PC-3 (cell line): ENCODE results near the gene AOPEP.

Source experiments
- EZH2 ChIP-seq: fragments of 300-600 bp; sonication (generic); IDR thresholded peaks from one replicate; pipeline ENCODE4 v1.6.1; 2017; ENCODE audit warnings: antibody characterized with exemption, mild to moderate bottlenecking, low read length; ENCODE audit not compliant: unreplicated experiment
- EZH2phosphoT487 ChIP-seq: fragments of 300-600 bp; sonication (generic); IDR thresholded peaks from 2 replicates; pipeline ENCODE4 v1.6.1; 2018; ENCODE audit warnings: mild to moderate bottlenecking, antibody characterized with exemption, low read length, borderline replicate concordance
- TF ChIP-seq, protein P1 (sequence below): fragments of 300-600 bp; sonication (generic); conservative IDR thresholded peaks from 2 replicates; pipeline ENCODE4 v1.5.1; 2017; ENCODE audit warnings: antibody characterized with exemption, low read depth, mild to moderate bottlenecking, low read length

DNA sequence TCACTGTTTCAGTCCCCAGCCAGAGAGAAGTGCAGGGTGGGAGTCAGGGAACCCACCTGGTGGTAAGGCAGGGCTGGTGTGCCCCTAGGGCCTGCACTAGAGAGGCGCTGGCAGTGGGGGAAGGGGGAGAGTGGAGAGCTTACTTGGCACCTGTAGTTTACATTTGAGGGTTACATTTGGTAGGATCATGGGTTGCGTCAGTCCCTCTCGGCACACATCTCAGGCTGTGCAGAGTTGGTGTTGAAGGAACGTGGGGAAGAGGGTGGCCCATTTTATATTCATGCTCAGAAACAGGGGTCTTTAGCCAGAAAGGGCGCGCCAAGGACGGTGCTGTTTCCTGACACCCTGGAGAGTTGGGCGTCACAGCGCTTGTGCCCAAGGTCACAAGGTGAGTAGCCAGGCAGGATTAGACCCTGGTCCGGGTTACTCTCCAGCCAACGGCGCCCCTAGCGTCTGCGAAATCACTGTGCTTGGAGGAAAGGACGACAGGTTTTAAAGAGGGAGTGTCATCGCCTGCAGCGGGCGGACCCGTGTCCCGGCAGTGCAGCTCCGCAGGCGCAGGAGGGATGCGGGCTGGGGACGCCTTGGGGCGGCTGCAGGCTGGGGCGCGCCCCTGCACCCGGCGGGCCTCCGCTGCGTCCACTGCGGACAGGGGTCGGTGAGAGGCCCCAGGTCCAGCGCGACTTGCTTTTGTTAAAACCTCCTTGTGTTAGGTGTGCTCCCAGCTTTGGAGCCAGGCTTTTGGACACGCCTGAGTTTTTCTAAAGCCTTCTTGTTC, 318.4 kb downstream of the AOPEP start:
- no peak for TF ChIP-seq EZH2
- TF ChIP-seq, protein P1, sequence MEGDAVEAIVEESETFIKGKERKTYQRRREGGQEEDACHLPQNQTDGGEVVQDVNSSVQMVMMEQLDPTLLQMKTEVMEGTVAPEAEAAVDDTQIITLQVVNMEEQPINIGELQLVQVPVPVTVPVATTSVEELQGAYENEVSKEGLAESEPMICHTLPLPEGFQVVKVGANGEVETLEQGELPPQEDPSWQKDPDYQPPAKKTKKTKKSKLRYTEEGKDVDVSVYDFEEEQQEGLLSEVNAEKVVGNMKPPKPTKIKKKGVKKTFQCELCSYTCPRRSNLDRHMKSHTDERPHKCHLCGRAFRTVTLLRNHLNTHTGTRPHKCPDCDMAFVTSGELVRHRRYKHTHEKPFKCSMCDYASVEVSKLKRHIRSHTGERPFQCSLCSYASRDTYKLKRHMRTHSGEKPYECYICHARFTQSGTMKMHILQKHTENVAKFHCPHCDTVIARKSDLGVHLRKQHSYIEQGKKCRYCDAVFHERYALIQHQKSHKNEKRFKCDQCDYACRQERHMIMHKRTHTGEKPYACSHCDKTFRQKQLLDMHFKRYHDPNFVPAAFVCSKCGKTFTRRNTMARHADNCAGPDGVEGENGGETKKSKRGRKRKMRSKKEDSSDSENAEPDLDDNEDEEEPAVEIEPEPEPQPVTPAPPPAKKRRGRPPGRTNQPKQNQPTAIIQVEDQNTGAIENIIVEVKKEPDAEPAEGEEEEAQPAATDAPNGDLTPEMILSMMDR = no peak
- no peak for TF ChIP-seq EZH2phosphoT487
